Smooth muscle cell (in vitro differentiated cells): ENCODE results near the gene FA2H. TPM values are rescaled to one million over a fixed set of nuclear protein-coding genes. Genes with fewer than 3 reads are reported as not detected.

Experiments
- DNase-seq: peaks from one replicate; lab custom pipeline; 2025; ENCODE audit not compliant: unreplicated experiment; lab: John Stamatoyannopoulos, UW
- H2AFZ ChIP-seq: fragments of 200-600 bp; sonication (generic); 2 replicates; pipeline ENCODE4 v1.6.0; 2016; ENCODE audit warnings: antibody characterized with exemption, low read depth, mild to moderate bottlenecking
- H3F3A ChIP-seq: fragments of 200-600 bp; sonication (generic); 2 replicates; pipeline ENCODE4 v1.6.0; 2017; ENCODE audit warnings: antibody characterized with exemption, low read depth
- H3K27ac ChIP-seq: fragments of 200-600 bp; sonication (generic); 2 replicates; pipeline ENCODE4 v1.5.1; 2016; ENCODE audit warnings: low read depth, mild to moderate bottlenecking
- H3K27me3 ChIP-seq: fragments of 200-600 bp; sonication (generic); 2 replicates; pipeline ENCODE4 v1.6.1; 2016; ENCODE audit warnings: low read depth, mild to moderate bottlenecking
- H3K36me3 ChIP-seq: fragments of 200-600 bp; sonication (generic); 2 replicates; pipeline ENCODE4 v1.5.1; 2016; ENCODE audit warnings: low read depth
- H3K4me1 ChIP-seq: fragments of 200-600 bp; sonication (generic); 2 replicates; pipeline ENCODE4 v1.5.1; 2016; ENCODE audit warnings: low read depth
- H3K4me2 ChIP-seq: fragments of 200-600 bp; sonication (generic); 2 replicates; pipeline ENCODE4 v1.6.0; 2016; ENCODE audit warnings: mild to moderate bottlenecking
- H3K4me3 ChIP-seq: fragments of 200-600 bp; sonication (generic); 2 replicates; pipeline ENCODE4 v1.5.1; 2016; ENCODE audit warnings: mild to moderate bottlenecking
- H3K79me2 ChIP-seq: fragments of 200-600 bp; sonication (generic); 2 replicates; pipeline ENCODE4 v1.6.0; 2016; ENCODE audit warnings: low read depth, mild to moderate bottlenecking
- H3K9ac ChIP-seq: fragments of 200-600 bp; sonication (generic); 2 replicates; pipeline ENCODE4 v1.6.0; 2016; ENCODE audit warnings: low read depth
- H3K9me3 ChIP-seq: fragments of 200-600 bp; sonication (generic); replicated peaks from 2 replicates; pipeline ENCODE4 v1.5.1; 2016; ENCODE audit warnings: low read depth
- H4K20me1 ChIP-seq: fragments of 200-600 bp; sonication (generic); 2 replicates; pipeline ENCODE4 v1.6.0; 2016; ENCODE audit warnings: low read depth
- CTCF ChIP-seq: fragments of 200-600 bp; sonication (generic); IDR thresholded peaks from 2 replicates; pipeline ENCODE4 v1.5.1; 2017; ENCODE audit warnings: borderline replicate concordance, mild to moderate bottlenecking, antibody characterized with exemption; ENCODE audit not compliant: insufficient read depth, poor library complexity, severe bottlenecking
- WGBS: methylation state at CpG from one replicate; pipeline ENCODE4 v1.1.7; 2016; ENCODE audit warnings: low lambda C conversion rate; 5-methylcytosine and 5-hydroxymethylcytosine counted together
- polyA plus RNA-seq: library from polyadenylated mRNA; unstranded; fragments of >200 nt; fragmentation: Nextera tagmentation; extraction: Ambion mirVana; gene quantifications from 2 replicates; pipeline ENCODE4 v1.2.1, GENCODE V29; 2016
- total RNA-seq: library from RNA; depleted of rRNA; stranded (reverse); fragments of >200 nt; gene quantifications from 2 replicates; pipeline ENCODE4 v1.2.3, GENCODE V29; 2014

FA2H gene
- total and polyA plus RNA-seq, 2 experiments from 2014 or later: not detected

- Histone ChIP-seq H3K9me3 (no peaks in the 10 kb centered on the region), H4K20me1 (no peaks in the 10 kb centered on the region), H3K27ac (no peak overlapping the region), H3K4me2 (no peak overlapping the region), H3K36me3 (no peaks in the 10 kb centered on the region), H3K4me3 (no peak overlapping the region), H2AFZ (no peak overlapping the region), H3K79me2 (no peaks in the 10 kb centered on the region), H3K9ac (no peak overlapping the region), H3K27me3 (no peaks in the 10 kb centered on the region), H3F3A (no peaks in the 10 kb centered on the region), H3K4me1 (peaks cover 11% of the 10 kb centered on the region)
- TF ChIP-seq CTCF: no peak
- WGBS: 49% methylated on average over 10 of the region's 10 CpGs
- no peak for DNase-seq
Observed at GRCh38 chr16:74738113-74738541, 36.5 kb downstream of the FA2H start.

- no peaks in the 10 kb centered on the region for H3K27me3 ChIP-seq
- TF ChIP-seq CTCF: no peak
- no peak for DNase-seq
Observed at GRCh38 chr16:74737521-74737920, 37.1 kb downstream of the FA2H start.

GRCh38 chr16:74736531-74737157 is 38.0 kb downstream of the FA2H start:
- Histone ChIP-seq H3K4me2 (no peak overlapping the region), H2AFZ (no peak overlapping the region), H3K79me2 (no peaks in the 10 kb centered on the region), H3K36me3 (no peaks in the 10 kb centered on the region), H3K9ac (no peak overlapping the region), H3K9me3 (no peaks in the 10 kb centered on the region), H3K27ac (no peak overlapping the region), H3K4me3 (no peak overlapping the region), H4K20me1 (no peaks in the 10 kb centered on the region), H3K4me1 (peaks cover 11% of the 10 kb centered on the region), H3K27me3 (no peaks in the 10 kb centered on the region), H3F3A (no peaks in the 10 kb centered on the region)
- no peak for DNase-seq
- no peak for TF ChIP-seq CTCF
- 58% methylated on average over 9 of the region's 9 CpGs for WGBS

More at GRCh38 chr16:74737521-74737920, 37.1 kb downstream of the FA2H start:
- no peaks in the 10 kb centered on the region for H4K20me1 ChIP-seq
- H3K36me3 ChIP-seq: no peaks in the 10 kb centered on the region
- no peak overlapping the region for H3K9ac ChIP-seq
- no peaks in the 10 kb centered on the region for H3K9me3 ChIP-seq
- no peak overlapping the region for H2AFZ ChIP-seq
- no peak overlapping the region for H3K4me2 ChIP-seq
- no peaks in the 10 kb centered on the region for H3K79me2 ChIP-seq
- H3K27ac ChIP-seq: no peak overlapping the region
- H3K4me3 ChIP-seq: no peak overlapping the region
- peaks cover 11% of the 10 kb centered on the region for H3K4me1 ChIP-seq
- 90% methylated on average over 6 of the region's 6 CpGs for WGBS
- no peaks in the 10 kb centered on the region for H3F3A ChIP-seq

- H2AFZ ChIP-seq: no peak overlapping the region
- H3K4me1 ChIP-seq: peaks cover 11% of the 10 kb centered on the region
- H3K9me3 ChIP-seq: no peaks in the 10 kb centered on the region
- no peak for DNase-seq
- H3F3A ChIP-seq: no peaks in the 10 kb centered on the region
- no peaks in the 10 kb centered on the region for H3K79me2 ChIP-seq
- H3K27me3 ChIP-seq: no peaks in the 10 kb centered on the region
- no peak overlapping the region for H3K27ac ChIP-seq
- WGBS: 100% methylated on average over 3 of the region's 3 CpGs
- no peak overlapping the region for H3K4me2 ChIP-seq
- no peak for TF ChIP-seq CTCF
- H4K20me1 ChIP-seq: no peaks in the 10 kb centered on the region
- no peaks in the 10 kb centered on the region for H3K36me3 ChIP-seq
- H3K4me3 ChIP-seq: no peak overlapping the region
- H3K9ac ChIP-seq: no peak overlapping the region
Observed at GRCh38 chr16:74735554-74735953, 39.1 kb downstream of the FA2H start.
